Psoas muscle (tissue), 8 donors: Measurements from ENCODE around the gene MORN1. TPM values are rescaled to one million over a fixed set of nuclear protein-coding genes. Genes with fewer than 3 reads are reported as not detected.

Source experiments
- ATAC-seq, 4 donors: fragments of 200-7000 bp; cut with Tn5 transposase; one replicate each; pipeline ENCODE4 v1.9.1; 2020; ENCODE audit warnings: moderate library complexity in 3 of 4, mild to moderate bottlenecking in 2 of 4
- DNase-seq, 2 donors: peaks; one replicate each; pipeline ENCODE4 v3.0.0-alpha.2; 2020
- H3K27ac ChIP-seq: fragments of 200-600 bp; one replicate; pipeline ENCODE4 v1.8.0; 2022
- H3K27me3 ChIP-seq, 3 donors: fragments of 200-600 bp in 1 of 3; one replicate each; pipeline versions ENCODE4 v1.6.1 to v1.8.0; 2013 to 2022; ENCODE audit warnings: low read length in 2 of 3, mild to moderate bottlenecking in 2 of 3, moderate library complexity in 1 of 3; ENCODE audit not compliant: insufficient read depth in 3 of 3
- H3K36me3 ChIP-seq, 2 donors: fragments of 200-600 bp in 1 of 2; one replicate each; pipeline versions ENCODE4 v1.6.1 to v1.8.0; 2013 to 2022; ENCODE audit warnings: low read depth in 1 of 2, mild to moderate bottlenecking in 1 of 2, moderate library complexity in 1 of 2; ENCODE audit not compliant: insufficient read depth in 1 of 2
- H3K4me1 ChIP-seq: fragments of 200-600 bp; one replicate; pipeline ENCODE4 v1.8.0; 2022
- H3K4me3 ChIP-seq: fragments of 200-600 bp; one replicate; pipeline ENCODE4 v1.8.0; 2022; ENCODE audit warnings: mild to moderate bottlenecking
- H3K9me3 ChIP-seq: fragments of 200-600 bp; one replicate; pipeline ENCODE4 v1.8.0; 2022
- CTCF ChIP-seq: fragments of 200-600 bp; IDR thresholded peaks from one replicate; pipeline ENCODE4 v1.8.0; 2022; ENCODE audit warnings: antibody characterized with exemption
- WGBS, 3 donors: extraction: QIAGEN DNeasy Blood & Tissue Kit; methylation state at CpG; one replicate each; pipeline versions ENCODE4 v1.1.6 to v1.1.7; 2013; 5-methylcytosine and 5-hydroxymethylcytosine counted together
- intact Hi-C, 2 donors: fragments of 100-400 bp; cut with DNase I; formaldehyde crosslinking; loops; one replicate each; pipeline versions ENCODE4 v1.11.0 to v1.14.2; 2022
- polyA plus RNA-seq, 3 donors: library from polyadenylated mRNA; stranded (reverse); fragments of 200-250 nt; gene quantifications; one replicate each; pipeline ENCODE4 v1.2.3, GENCODE V29; 2013
- total RNA-seq, 4 donors: library from RNA; stranded (reverse); fragmentation: NEBNext Ultra II Directional in 2 of 4; extraction: Animal tissue kit (Norgen Biotek cat#: 25700) in 2 of 4; gene quantifications; one replicate each; pipeline versions ENCODE4 v1.2.1 to v1.2.4, GENCODE V29; 2021 to 2023
- donor health status: healthy with polysubstance abuse.
- donor health status: DM: no; HTN: no; CAD: no; lungs with moderate emphysema.
- donor health status: Bipolar disorder and iron deficiency.
- donor health status: healthy.
- donor health status: DM: yes; HTN: yes; CAD: no.
- donor health status: DM: no; HTN: no; CAD: no.
- donor health status: DM: no; HTN: no; CAD: no.
- donor health status: DM: yes; HTN: yes; CAD: no.

The MORN1 gene
- total and polyA plus RNA-seq, 7 donors = 1.2 to 7.3 (median 4.2) TPM

- H3K36me3 ChIP-seq = no peaks in the 10 kb centered on the region
- DNase-seq = no peak
- H3K27me3 ChIP-seq = peaks cover 0 to 72% (median 10%) of the 10 kb centered on the region in 3 donors
- no peak for TF ChIP-seq CTCF
- H3K9me3 ChIP-seq = no peaks in the 10 kb centered on the region
- 66 to 70% (median 68%) methylated on average over 32 to 34 of the region's 34 CpGs for WGBS, 3 donors
- ATAC-seq = no peak
- H3K4me1 ChIP-seq = no peaks in the 10 kb centered on the region
- H3K4me3 ChIP-seq = no peak overlapping the region
- no peak overlapping the region for H3K27ac ChIP-seq
- intact Hi-C loops = no loop called here
These were observed 42.7 kb upstream of the MORN1 start for GRCh38 chr1:2433936-2434655.

DNA sequence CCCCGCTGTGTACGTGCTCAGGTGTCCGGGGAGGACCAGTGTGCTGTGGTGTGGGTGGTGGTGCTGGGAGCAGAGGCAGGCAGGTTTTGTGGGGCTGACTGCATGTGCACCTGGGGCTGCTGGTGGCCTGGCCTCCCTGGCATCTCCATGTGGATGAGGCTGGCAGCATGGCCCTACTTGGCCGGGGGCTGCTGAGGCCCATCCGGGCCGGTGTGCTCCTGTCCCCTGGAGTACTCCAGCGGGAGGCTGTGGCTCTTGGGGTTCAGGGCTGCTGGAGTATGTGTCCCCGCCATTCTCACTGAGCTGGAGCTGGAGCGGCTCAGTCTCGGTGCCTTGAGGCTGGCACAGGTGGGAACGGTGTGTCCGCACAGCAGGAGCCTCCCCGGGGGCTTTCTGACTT is 41.8 kb upstream of the MORN1 start:
- no peak for TF ChIP-seq CTCF
- H3K4me1 ChIP-seq = no peaks in the 10 kb centered on the region
- peaks cover 0 to 63% (median 14%) of the 10 kb centered on the region in 3 donors for H3K27me3 ChIP-seq
- no peak for DNase-seq
- H3K9me3 ChIP-seq = no peaks in the 10 kb centered on the region
- intact Hi-C loops = no loop called here
- ATAC-seq = no peak
- no peaks in the 10 kb centered on the region for H3K36me3 ChIP-seq
- WGBS, 3 donors = 65 to 69% (median 66%) methylated on average over 12 to 13 of the region's 13 CpGs
- no peak overlapping the region for H3K27ac ChIP-seq
- no peak overlapping the region for H3K4me3 ChIP-seq

GRCh38 chr1:2432441-2432844 is 41.1 kb upstream of the MORN1 start:
- no peak overlapping the region for H3K27ac ChIP-seq
- TF ChIP-seq CTCF = no peak
- intact Hi-C loops = no loop called here
- H3K4me1 ChIP-seq = no peaks in the 10 kb centered on the region
- WGBS, 3 donors = 17 to 29% (median 24%) methylated on average over 15 to 16 of the region's 16 CpGs
- no peaks in the 10 kb centered on the region for H3K36me3 ChIP-seq
- ATAC-seq (no peak), DNase-seq (no peak)
- H3K4me3 ChIP-seq = no peak overlapping the region
- H3K27me3 ChIP-seq = peaks cover 0 to 63% (median 16%) of the 10 kb centered on the region in 3 donors
- H3K9me3 ChIP-seq = no peaks in the 10 kb centered on the region

DNA sequence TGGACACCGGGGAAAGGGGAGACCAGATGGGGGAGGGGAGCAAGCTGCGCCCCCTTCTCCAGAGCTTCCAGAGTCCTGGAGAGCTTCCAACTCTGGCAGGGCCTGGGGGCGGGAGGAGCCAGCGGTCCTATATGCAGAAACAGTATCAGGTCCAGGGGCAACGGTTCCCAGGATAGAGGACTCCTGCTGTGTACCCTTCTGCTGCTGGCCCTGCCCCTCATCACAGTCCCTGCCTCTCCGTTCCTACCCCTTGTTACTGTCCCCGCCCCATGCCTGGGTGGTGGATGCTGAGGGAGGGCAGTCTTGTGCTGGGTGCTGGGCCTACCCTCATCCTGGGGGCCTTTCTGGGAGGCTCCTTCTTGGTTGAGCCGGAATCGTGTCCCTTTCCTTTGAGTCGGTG is 40.2 kb upstream of the MORN1 start:
- Histone ChIP-seq H3K27ac (no peak overlapping the region), H3K36me3 (no peaks in the 10 kb centered on the region), H3K27me3 (peaks cover 0 to 66% (median 18%) of the 10 kb centered on the region in 3 donors), H3K4me1 (no peaks in the 10 kb centered on the region), H3K9me3 (no peaks in the 10 kb centered on the region), H3K4me3 (no peak overlapping the region)
- intact Hi-C loops = no loop called here
- no peak for DNase-seq
- ATAC-seq = no peak
- no peak for TF ChIP-seq CTCF
- WGBS, 3 donors = 41 to 44% (median 43%) methylated on average over 9 to 10 of the region's 10 CpGs

DNA sequence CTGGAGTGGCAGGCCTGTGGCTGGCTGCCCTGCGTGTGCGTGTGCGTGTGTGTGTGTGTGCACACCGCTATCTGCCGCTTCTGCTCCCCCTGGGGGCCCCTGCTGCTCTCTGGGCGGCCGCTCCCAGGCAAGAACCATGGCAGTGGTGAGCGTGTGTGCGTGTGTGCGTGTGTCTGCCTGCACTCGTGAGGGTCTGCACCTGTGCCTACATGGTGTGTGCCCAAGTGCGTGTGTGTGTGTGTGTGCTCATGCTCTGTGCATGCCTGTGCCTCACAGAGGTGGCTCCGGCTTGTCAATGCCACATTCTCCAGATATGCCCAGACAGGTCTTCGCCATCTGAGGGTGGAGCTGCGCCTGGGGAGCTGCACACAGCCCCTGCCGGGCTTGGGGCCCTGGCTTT is 39.7 kb upstream of the MORN1 start:
- intact Hi-C loops = no loop called here
- WGBS, 3 donors = 29 to 40% (median 34%) methylated on average over 15 to 16 of the region's 16 CpGs

More for the DNA sequence above, 39.7 kb upstream of the MORN1 start:
- DNase-seq (no peak), ATAC-seq (no peak)
- H3K4me3 ChIP-seq = no peak overlapping the region
- H3K36me3 ChIP-seq = no peaks in the 10 kb centered on the region
- H3K9me3 ChIP-seq = no peaks in the 10 kb centered on the region
- H3K4me1 ChIP-seq = no peaks in the 10 kb centered on the region
- peaks cover 0 to 70% (median 21%) of the 10 kb centered on the region in 3 donors for H3K27me3 ChIP-seq
- H3K27ac ChIP-seq = no peak overlapping the region
- TF ChIP-seq CTCF = no peak
